Measurements from ENCODE around the gene MCF2L2. TPM values are rescaled to one million over a fixed set of nuclear protein-coding genes. Genes with fewer than 3 reads are reported as not detected.

MCF2L2 gene
- total and polyA plus RNA-seq, 11 donors: 0.12 to 1.4 (median 0.23) TPM; not detected in 1

DNA sequence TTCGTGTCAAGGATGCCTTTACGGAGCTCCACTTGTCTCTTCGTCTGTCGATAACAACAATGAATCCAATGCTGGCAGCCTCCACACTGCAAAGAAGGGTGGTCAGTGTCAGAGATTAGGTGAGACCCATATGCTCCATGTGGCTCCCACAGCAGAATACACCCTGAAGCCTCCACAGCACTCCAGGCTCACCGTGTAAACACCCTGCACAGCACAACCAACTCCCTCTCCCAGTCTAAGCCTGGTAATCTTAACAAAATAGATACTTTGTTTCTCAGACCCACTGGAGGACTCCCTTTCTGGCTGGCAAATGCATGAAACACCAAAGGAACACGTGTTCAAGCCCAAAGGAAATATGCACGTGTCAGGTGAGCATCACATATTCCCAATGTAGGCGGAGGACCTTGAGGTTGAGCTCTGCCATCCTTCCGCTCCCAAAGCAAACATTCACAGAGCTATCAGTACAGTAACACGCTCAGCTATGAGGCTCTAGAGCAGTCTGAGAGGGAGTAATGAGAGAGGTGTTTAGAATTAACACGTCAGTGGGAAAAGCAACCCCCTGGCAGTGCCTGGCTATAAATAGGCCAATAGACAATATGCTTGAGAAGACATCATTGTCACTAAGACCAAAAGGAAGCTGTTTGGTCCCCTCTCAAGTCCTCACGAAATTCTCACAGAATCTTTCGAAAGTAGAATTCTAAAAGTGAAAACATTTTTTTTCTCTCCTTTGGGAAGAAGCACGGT is 86.7 kb downstream of the MCF2L2 start:
- Histone ChIP-seq H3K27ac (no peak overlapping the region), H3K4me3 (no peak overlapping the region), H3K4me1 (no peaks in the 10 kb centered on the region), H3K27me3 (no peaks in the 10 kb centered on the region), H3K36me3 (no peaks in the 10 kb centered on the region), H3K9me3 (peaks cover 0 to 13% (median 0%) of the 10 kb centered on the region in 12 donors)
- 71 to 81% (median 78%) methylated on average over 14 of the region's 14 CpGs for WGBS, 4 donors
- intact Hi-C loops (cut with DNase I): no loop called here
- TF ChIP-seq POLR2A (IDR thresholded peaks at IDR 0.05) (no peak), CTCF (IDR thresholded peaks at IDR 0.05) (no peak)
- ATAC-seq (no peak), DNase-seq (no peak)

- intact Hi-C loops (cut with DNase I): no loop called here
- Histone ChIP-seq H3K4me3 (no peak overlapping the region), H3K9me3 (peaks cover 0 to 8% (median 0%) of the 10 kb centered on the region in 12 donors), H3K4me1 (no peaks in the 10 kb centered on the region), H3K36me3 (no peaks in the 10 kb centered on the region), H3K27me3 (no peaks in the 10 kb centered on the region), H3K27ac (no peak overlapping the region)
- 90 to 100% (median 97%) methylated on average over 2 of the region's 2 CpGs for WGBS, 4 donors
- DNase-seq: no peak
- TF ChIP-seq CTCF (IDR thresholded peaks at IDR 0.05): no peak
- no peak for TF ChIP-seq POLR2A (IDR thresholded peaks at IDR 0.05)
- no peak for ATAC-seq
Measured at GRCh38 chr3:183340222-183340621, 88.2 kb downstream of the MCF2L2 start.

GRCh38 chr3:183339461-183340086 is 88.8 kb downstream of the MCF2L2 start:
- 87 to 90% (median 88%) methylated on average over 8 of the region's 8 CpGs for WGBS, 4 donors
- Histone ChIP-seq H3K4me3 (no peak overlapping the region), H3K36me3 (no peaks in the 10 kb centered on the region), H3K27ac (no peak overlapping the region), H3K27me3 (no peaks in the 10 kb centered on the region), H3K9me3 (peaks cover 0 to 3% (median 0%) of the 10 kb centered on the region in 12 donors), H3K4me1 (no peaks in the 10 kb centered on the region)
- TF ChIP-seq POLR2A (IDR thresholded peaks at IDR 0.05): no peak
- no peak for TF ChIP-seq CTCF (IDR thresholded peaks at IDR 0.05)
- DNase-seq (no peak), ATAC-seq (no peak)
- intact Hi-C loops (cut with DNase I): no loop called here

DNA sequence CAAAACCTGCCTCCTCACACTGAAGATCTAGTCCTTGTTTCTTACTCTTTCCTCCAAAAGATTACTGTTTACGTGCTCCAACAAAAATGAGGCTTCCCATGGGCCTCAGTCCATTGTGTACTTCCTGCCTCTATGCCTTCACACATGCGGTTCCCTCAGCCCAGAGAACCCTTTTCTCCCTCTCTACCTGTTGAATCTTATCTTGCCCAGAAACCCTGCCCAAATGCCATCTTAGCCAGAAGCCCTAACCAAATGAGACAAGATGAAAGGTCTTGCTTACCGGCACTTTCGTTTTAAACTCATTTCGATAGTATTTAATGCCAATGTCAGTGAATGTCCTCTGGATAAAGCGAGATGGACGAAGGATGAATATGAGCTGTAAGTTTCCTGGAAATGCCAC is 89.9 kb downstream of the MCF2L2 start:
- Histone ChIP-seq H3K27ac (no peak overlapping the region), H3K9me3 (no peaks in the 10 kb centered on the region), H3K4me1 (no peaks in the 10 kb centered on the region), H3K4me3 (no peak overlapping the region), H3K36me3 (no peaks in the 10 kb centered on the region), H3K27me3 (no peaks in the 10 kb centered on the region)
- TF ChIP-seq CTCF (IDR thresholded peaks at IDR 0.05) (no peak), POLR2A (IDR thresholded peaks at IDR 0.05) (no peak)
- no peak for ATAC-seq
- intact Hi-C loops (cut with DNase I): no loop called here
- no peak for DNase-seq
- 90 to 95% (median 94%) methylated on average over 7 of the region's 7 CpGs for WGBS, 4 donors
